CD1c-positive myeloid dendritic cell (primary cell): ENCODE measurements around the gene ZNF521.
A peak's percentile ranks its signal among the peaks of the same experiment; 100 is the strongest.

Experiments used
- DNase-seq: peaks from one replicate; pipeline ENCODE4 v3.0.0-alpha.2; 2016; ENCODE audit errors: extremely low spot score

ZNF521 gene

GRCh38 chr18:25335676-25336075, 16.3 kb downstream of the ZNF521 start:
- DNase-seq: no peak

GRCh38 chr18:25335062-25335461, 16.9 kb downstream of the ZNF521 start:
- DNase-seq: no peak

- DNase-seq: no peak
Observed at GRCh38 chr18:25334588-25334987, 17.4 kb downstream of the ZNF521 start.

GRCh38 chr18:25332002-25332401, 20.0 kb downstream of the ZNF521 start:
- DNase-seq: no peak

- DNase-seq: no peak
Observed at GRCh38 chr18:25329783-25330182, 22.2 kb downstream of the ZNF521 start.

- DNase-seq: no peak
Observed at GRCh38 chr18:25327584-25327983, 24.4 kb downstream of the ZNF521 start.

GRCh38 chr18:25326361-25326952, 25.5 kb downstream of the ZNF521 start:
- no peak for DNase-seq

GRCh38 chr18:25322806-25323205, 29.2 kb downstream of the ZNF521 start:
- no peak for DNase-seq

GRCh38 chr18:25316381-25317018, 35.5 kb downstream of the ZNF521 start:
- no peak for DNase-seq

- DNase-seq: no peak
Observed at GRCh38 chr18:25314838-25315190, 37.2 kb downstream of the ZNF521 start.

GRCh38 chr18:25314151-25314837, 37.7 kb downstream of the ZNF521 start:
- DNase-seq: no peak

GRCh38 chr18:25313268-25313667, 38.7 kb downstream of the ZNF521 start:
- DNase-seq: no peak

- peak; percentile 8 for DNase-seq
Observed at GRCh38 chr18:25310045-25310444, 41.9 kb downstream of the ZNF521 start.

GRCh38 chr18:25308381-25308780, 43.6 kb downstream of the ZNF521 start:
- no peak for DNase-seq

GRCh38 chr18:25307192-25307591, 44.8 kb downstream of the ZNF521 start:
- DNase-seq: no peak

- DNase-seq: no peak
Observed at GRCh38 chr18:25306671-25307070, 45.3 kb downstream of the ZNF521 start.

- no peak for DNase-seq
Observed at GRCh38 chr18:25305584-25305983, 46.4 kb downstream of the ZNF521 start.

- DNase-seq: no peak
Observed at GRCh38 chr18:25300492-25300891, 51.5 kb downstream of the ZNF521 start.

GRCh38 chr18:25299426-25300300, 52.3 kb downstream of the ZNF521 start:
- DNase-seq: no peak

- DNase-seq: no peak
Observed at GRCh38 chr18:25298853-25299274, 53.1 kb downstream of the ZNF521 start.

- no peak for DNase-seq
Observed at GRCh38 chr18:25295624-25296138, 56.3 kb downstream of the ZNF521 start.

- DNase-seq: no peak
Observed at GRCh38 chr18:25291150-25291549, 60.8 kb downstream of the ZNF521 start.
